WTC11 (cell line): ENCODE measurements around the gene CXorf49B.
"Not testable (repeated sequence)": the region's sequence is repeated elsewhere in the genome, so short reads cannot be mapped to it uniquely, and the experiment has no call there.

ENCODE experiments used
- ESRRA ChIP-seq: sonication (generic); formaldehyde crosslinking; IDR thresholded peaks from 2 replicates; pipeline ENCODE4 v1.8.1; 2022; ENCODE audit warnings: mild to moderate bottlenecking, missing genetic modification reagents, borderline replicate concordance
- NFE2L1 ChIP-seq: sonication (generic); formaldehyde crosslinking; IDR thresholded peaks from 2 replicates; pipeline ENCODE4 v1.8.1; 2023; ENCODE audit warnings: missing genetic modification reagents
- NFYB ChIP-seq: sonication (generic); formaldehyde crosslinking; conservative IDR thresholded peaks from 2 replicates; pipeline ENCODE4 v1.8.0; 2022; ENCODE audit warnings: low read depth, missing genetic modification reagents
- TF ChIP-seq, protein P1 (sequence below): sonication (generic); formaldehyde crosslinking; IDR thresholded peaks from 2 replicates; pipeline ENCODE4 v1.8.0; 2022; ENCODE audit warnings: missing genetic modification reagents
- TF ChIP-seq, protein P2 (sequence below): fragments of 200-600 bp; IDR thresholded peaks from 2 replicates; pipeline ENCODE4 v1.8.0; 2022; ENCODE audit warnings: antibody characterized with exemption

DNA sequence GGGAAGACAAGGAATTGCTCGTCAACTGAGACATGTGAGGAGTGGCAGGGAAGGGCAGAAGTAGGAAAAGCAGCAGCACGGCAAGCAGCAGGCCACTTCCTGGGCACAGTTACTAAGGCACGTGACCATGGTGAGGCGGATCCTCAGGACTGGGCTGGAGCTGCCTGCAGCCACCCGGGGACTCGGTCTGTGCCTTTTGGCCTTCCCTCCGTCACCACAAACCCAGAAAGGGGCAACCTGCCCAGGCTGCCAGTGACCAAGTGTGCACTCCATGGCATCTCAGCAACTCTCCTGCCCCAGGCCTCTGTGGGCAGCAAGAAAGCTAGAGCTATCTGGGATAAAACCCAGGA, 19.8 kb downstream of the CXorf49B start:
- not testable (repeated sequence) for TF ChIP-seq NFE2L1; ESRRA; NFYB (CRISPR knock-in tag)
- TF ChIP-seq, protein P1, sequence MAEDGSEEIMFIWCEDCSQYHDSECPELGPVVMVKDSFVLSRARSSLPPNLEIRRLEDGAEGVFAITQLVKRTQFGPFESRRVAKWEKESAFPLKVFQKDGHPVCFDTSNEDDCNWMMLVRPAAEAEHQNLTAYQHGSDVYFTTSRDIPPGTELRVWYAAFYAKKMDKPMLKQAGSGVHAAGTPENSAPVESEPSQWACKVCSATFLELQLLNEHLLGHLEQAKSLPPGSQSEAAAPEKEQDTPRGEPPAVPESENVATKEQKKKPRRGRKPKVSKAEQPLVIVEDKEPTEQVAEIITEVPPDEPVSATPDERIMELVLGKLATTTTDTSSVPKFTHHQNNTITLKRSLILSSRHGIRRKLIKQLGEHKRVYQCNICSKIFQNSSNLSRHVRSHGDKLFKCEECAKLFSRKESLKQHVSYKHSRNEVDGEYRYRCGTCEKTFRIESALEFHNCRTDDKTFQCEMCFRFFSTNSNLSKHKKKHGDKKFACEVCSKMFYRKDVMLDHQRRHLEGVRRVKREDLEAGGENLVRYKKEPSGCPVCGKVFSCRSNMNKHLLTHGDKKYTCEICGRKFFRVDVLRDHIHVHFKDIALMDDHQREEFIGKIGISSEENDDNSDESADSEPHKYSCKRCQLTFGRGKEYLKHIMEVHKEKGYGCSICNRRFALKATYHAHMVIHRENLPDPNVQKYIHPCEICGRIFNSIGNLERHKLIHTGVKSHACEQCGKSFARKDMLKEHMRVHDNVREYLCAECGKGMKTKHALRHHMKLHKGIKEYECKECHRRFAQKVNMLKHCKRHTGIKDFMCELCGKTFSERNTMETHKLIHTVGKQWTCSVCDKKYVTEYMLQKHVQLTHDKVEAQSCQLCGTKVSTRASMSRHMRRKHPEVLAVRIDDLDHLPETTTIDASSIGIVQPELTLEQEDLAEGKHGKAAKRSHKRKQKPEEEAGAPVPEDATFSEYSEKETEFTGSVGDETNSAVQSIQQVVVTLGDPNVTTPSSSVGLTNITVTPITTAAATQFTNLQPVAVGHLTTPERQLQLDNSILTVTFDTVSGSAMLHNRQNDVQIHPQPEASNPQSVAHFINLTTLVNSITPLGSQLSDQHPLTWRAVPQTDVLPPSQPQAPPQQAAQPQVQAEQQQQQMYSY (CRISPR knock-in tag): not testable (repeated sequence)
- TF ChIP-seq, protein P2, sequence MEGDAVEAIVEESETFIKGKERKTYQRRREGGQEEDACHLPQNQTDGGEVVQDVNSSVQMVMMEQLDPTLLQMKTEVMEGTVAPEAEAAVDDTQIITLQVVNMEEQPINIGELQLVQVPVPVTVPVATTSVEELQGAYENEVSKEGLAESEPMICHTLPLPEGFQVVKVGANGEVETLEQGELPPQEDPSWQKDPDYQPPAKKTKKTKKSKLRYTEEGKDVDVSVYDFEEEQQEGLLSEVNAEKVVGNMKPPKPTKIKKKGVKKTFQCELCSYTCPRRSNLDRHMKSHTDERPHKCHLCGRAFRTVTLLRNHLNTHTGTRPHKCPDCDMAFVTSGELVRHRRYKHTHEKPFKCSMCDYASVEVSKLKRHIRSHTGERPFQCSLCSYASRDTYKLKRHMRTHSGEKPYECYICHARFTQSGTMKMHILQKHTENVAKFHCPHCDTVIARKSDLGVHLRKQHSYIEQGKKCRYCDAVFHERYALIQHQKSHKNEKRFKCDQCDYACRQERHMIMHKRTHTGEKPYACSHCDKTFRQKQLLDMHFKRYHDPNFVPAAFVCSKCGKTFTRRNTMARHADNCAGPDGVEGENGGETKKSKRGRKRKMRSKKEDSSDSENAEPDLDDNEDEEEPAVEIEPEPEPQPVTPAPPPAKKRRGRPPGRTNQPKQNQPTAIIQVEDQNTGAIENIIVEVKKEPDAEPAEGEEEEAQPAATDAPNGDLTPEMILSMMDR: not testable (repeated sequence)
